Measurements from ENCODE around the gene CDCA4.

The CDCA4 gene

DNA sequence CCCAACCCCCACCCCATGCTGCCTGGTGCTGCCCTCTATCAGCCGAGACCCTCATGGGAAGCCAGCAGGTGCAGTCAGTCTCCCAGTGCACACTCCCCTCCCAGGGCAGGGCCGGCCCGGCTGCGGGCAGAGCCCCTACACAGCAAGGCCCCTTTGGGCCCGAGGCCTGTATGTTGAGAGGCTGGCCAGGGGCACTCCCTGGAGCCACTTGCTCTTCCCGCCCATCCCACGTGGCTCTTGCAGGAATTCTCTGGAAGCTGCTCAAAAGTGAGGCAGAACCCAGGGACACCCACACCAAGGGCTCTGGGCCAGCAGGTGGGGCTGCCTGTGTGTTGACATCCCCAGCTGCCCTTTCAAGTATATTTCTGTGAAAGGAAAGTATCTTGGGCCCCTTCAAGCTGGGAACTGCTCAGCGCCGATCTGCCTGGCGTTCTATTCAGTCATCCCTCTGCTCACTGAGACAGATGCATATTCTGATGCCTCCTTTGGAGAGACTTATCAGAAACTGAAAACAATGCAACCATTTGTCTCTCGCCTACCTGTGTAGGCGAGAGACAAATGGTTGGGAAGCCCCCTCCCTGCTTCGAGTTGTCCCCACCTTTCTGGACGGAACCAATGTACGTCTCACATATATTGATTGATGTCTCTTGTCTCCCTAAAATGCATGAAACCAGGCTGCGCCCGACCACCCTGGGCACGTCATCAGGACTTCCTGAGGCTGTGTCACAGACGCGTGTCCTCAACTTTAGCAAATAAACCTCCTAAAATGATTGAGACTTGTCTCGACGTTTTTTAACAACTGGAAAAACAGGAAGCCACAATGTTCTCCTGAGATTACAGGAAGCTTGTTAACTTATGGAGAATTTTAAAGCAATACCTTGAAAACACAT lies 38.4 kb upstream of the CDCA4 start:
- in situ Hi-C loops (cut with MboI; ENCODE audit: low sequenced_read_pairs): no loop called here

DNA sequence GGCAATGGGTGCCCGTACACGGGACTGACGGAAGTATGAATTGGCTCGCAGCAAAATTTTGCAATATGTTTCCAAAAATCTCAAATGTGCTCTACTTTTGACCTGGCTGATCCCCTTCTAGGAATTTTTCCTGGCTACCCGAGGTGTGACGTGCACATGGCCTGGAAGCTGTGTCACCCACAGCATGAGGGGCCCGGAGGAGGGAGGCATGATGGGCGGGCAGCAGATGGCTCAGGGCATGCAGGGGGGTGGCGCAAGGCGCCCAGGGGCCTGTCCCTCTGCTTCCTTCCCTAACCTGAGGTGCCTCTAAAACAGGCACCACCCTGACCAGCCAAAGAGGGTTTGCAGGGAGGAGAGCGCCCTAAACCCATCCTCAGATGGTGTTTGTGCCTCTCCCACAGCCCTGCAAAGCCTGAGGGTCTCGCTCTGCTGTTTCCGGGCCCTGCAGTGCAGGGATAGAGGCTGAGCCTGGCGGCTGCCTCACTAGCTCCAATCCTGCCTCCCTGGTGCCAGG lies 37.7 kb upstream of the CDCA4 start:
- in situ Hi-C loops (cut with MboI; ENCODE audit: low sequenced_read_pairs): no loop called here

DNA sequence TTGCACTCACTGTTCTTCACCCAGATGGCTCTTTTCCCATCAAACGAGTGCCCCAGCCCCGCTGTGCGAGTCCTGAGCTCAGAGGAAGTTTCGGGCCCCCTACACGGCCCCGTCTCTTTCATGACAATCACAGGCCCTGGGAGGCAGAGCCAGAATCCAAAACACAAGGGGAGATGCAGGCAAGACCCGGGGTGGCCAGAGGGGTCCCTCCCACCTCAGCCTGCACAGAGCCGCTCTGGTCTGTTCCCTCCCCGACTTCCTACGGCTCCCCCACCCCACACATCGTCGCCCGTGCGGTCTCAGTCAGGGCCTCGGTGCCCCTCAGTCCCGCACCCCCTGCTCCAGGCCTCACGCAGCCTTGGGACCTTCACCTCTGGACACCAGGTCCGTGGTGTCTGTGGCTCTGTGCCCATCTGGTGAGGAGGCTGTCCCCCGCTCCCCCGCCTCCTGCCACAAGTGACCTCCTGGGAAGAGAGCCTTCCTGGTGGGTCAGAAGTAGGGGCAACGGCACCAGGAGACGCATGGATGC lies 35.5 kb upstream of the CDCA4 start:
- in situ Hi-C loops (cut with MboI; ENCODE audit: low sequenced_read_pairs): no loop called here

DNA sequence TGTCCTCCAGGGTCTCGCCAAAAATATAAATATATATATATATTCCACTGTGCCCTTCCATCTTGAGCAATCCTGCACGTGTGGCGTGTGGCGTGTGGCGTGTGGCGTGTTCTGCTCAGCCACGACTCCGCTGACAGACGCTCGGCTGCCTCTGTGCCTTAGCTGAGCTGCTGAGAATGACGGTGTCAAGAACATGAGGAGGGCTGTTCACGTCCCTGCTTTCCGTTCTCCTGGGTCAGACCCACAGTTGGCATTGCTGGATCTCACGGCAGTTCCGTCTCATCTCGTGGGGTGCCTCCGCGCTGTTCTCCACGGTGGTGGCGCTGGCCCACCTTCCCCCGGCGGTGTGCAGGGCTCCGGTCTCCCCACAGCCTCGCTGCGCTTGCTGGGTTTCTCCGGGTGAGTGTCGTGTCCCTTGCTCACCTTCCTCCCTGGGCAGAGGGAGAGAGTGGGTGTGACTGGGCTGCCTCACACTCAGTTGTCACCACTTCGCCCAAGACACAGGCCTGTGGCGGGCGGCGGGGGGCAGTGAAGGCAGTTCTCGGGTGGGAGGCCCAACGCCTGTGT lies 34.9 kb upstream of the CDCA4 start:
- in situ Hi-C loops (cut with MboI; ENCODE audit: low sequenced_read_pairs): no loop called here

DNA sequence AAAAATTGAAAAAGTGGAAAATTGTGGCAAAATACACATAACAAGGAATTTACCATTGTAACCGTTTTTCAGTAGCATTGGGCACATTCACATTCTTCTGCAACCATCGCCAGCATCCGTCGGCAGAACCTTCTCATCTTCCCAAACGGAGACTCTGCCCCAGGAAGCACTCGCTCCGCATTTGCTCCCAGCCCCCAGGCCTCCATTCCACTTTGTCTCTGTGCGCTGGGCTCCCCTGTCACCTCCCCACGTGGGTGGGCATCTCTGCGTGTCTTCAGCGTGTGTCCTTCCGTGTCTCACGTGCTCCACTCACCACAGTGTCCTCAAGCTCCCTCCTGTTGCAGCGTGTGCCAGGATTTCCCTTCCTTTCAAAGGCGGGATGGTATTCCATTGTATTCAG lies 34.5 kb upstream of the CDCA4 start:
- in situ Hi-C loops (cut with MboI; ENCODE audit: low sequenced_read_pairs): no loop called here

DNA sequence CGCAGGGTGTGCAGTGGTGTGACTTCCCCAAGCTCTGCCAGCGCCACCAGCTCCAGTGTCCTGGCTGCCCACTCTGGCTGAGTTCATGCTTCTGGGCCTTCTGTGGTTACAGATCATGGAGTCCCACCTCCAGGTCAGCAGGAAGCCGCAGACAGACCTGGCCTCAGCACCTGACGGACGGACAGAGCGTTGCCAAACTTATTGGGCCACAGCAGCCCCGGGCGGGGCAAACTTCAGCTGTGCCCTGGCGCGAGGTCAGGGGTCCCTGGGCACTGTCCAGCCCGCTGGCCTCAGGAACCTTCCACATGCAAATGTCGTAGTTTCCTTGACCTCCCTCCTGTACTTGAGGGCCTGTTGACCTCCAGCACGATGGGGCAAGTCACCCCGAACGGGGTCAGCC lies 33.1 kb upstream of the CDCA4 start:
- in situ Hi-C loops (cut with MboI; ENCODE audit: low sequenced_read_pairs): no loop called here

DNA sequence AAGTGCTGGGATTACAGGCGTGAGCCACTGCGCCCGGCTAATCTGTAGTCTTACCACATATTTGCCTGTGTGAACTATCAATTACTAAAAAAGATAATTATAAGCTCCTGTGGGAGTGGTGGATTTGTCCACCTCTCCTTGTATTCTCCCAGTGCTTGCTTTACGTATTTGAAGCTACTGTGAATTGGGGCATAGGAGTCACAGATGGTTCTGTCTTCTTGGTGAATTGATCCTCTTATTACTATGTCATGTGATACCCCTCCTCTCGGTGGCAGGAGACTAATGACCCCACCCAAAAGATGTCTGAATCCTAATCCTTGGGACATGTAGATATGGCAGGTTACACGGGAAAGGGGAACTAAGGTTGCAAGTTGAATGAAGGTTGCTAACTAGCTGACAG lies 32.5 kb upstream of the CDCA4 start:
- in situ Hi-C loops (cut with MboI; ENCODE audit: low sequenced_read_pairs): no loop called here

DNA sequence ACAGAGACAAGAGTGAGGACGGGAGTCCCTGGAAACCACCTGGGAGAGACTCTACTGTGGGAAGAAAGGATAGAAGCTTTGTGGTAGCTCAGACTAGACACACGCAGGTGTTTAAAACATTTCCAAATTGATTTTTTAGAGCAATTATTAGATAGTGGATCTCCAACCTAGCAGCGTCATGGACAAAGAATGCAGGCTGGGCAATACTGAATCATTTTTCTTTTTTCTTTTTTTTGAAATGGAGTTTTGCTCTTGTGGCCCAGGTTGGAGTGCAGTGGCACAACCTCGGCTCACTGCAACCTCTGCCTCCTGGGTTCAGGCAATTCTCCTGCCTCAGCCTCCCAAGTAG lies 31.2 kb upstream of the CDCA4 start:
- in situ Hi-C loops (cut with MboI; ENCODE audit: low sequenced_read_pairs): no loop called here

DNA sequence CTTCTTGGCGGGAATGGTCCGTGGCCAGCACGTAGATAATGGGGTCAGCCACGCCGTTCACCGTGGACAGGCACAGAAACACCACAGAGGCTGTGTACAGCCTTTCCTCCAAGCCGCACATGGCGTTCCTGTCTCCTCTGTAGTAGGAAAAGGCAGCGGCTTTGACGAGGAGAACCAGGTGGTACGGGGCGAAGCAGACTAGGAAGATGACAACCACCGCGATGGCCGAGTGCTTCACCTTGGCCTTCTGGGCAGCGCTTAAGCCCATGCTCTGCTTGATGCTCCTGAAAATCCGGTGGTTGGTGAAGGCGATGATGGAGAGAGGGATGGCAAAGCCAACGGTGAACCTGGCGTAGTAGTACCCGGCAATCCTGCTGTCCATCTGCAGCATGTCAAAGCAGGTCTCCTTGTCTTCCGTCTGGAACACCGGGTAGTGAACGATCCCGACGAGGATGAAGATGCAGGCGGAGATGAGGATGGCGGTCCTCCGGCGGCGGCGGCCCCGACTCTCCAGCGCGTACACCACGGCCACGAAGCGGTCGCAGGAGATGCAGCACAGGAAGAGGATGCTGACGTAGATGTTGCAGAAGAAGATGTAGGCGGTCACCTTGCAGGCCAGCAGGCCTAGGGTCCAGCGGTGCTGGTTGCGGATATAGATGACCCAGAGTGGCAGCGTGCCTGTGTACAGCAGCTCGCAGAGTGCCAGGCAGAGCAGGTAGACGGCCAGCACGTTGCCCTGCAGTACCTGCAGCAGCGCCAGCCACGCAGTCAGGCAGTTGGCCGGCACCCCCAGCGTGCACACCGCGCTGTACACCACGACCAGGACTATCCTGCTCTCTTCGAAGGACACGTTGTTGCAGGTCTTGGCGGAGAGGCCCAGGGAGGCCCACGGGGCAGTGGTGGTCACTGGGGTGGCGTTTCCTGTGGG lies 30.6 kb upstream of the CDCA4 start:
- in situ Hi-C loops (cut with MboI; ENCODE audit: low sequenced_read_pairs): no loop called here

DNA sequence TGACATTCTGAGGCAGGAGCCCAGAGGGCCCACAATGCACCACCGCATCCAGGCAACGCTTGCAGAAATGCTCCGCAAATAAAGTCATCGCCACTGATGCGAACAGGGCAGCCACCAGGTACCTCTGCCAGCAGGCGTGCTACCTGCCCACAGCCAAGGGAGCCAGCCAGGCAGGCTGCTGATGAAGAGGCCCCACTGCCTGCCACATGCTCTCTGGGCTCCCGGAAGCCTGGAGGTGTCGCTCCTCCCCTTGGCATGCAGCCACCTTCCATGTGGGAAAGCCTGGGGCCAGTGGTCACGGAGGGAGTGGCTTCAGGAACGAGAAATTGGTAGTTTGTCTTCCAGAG lies 29.6 kb upstream of the CDCA4 start:
- in situ Hi-C loops (cut with MboI; ENCODE audit: low sequenced_read_pairs): no loop called here

DNA sequence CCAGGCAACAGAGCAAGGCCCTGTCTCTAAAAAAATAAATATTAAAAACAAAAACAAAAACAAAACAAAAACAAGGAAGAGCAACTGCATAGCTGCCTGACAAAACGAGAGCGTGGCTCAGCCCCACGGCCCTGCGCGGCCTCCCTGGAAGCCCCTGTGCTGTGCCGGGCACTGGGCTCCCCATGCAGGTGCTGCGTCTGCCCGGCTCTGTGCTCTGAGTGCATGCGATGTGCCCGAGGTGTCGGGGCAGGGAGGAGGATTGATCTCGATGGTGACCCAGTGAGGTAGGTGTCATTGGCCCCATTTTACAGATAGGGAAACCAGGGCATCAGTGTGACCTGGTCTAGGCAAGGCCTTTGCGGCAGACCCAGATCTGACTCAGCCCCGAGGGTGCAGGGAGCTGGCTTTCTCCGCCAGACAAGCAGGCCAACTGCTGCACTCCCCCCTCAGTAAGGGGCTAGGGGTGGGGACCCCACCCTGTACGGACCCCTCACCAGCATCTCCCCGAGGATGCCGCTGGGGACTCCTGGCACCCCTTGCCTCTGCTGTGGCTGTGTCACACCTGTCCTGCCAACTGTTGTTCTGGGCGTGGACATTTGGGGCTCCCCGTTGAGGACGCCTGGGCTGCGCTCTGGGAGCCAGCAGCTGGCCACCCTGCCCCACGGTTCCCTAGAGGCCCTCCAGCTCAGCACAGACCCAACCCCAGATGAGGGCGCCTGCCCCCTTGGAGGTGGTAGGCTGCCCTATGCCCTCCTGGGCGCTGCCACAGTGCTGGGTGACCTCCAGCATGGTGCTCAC lies 29.1 kb upstream of the CDCA4 start:
- in situ Hi-C loops (cut with MboI; ENCODE audit: low sequenced_read_pairs): no loop called here

DNA sequence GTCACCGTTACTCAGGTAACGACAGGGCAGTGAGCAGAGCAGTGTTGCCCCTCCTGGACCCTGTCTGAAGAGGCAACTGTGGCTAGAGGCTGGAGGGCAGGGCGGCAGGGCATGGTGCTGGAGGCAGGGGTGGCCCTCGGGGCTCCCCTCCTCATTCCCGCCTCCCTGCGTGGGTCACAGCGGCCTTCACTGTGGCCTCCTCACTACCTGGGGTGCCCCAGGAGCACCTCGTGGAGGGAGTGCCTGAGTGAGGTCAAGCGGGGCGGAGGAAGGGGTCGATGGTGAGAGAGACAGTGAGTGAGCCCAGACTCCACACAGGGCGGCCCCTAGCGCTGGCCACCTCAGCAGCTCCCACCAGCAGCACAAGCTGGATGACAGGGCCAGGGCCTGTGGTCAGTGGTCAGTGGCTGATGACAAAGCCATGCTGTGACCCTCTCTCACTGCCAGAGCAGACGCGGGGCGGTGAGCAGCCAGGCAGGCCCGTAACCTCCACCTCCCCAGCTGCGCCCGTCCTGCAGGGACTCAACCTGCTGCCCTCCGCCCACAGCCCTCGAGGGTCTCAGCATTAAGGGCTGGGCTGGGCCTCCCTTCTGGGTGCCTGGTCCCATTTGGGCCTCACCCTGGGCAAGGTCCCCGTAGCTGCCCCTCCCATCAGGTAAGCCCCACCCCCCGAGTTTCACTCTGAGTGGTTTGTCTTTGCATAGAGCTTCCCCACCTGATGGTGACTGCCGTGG lies 26.6 kb upstream of the CDCA4 start:
- in situ Hi-C loops (cut with MboI; ENCODE audit: low sequenced_read_pairs): no loop called here

DNA sequence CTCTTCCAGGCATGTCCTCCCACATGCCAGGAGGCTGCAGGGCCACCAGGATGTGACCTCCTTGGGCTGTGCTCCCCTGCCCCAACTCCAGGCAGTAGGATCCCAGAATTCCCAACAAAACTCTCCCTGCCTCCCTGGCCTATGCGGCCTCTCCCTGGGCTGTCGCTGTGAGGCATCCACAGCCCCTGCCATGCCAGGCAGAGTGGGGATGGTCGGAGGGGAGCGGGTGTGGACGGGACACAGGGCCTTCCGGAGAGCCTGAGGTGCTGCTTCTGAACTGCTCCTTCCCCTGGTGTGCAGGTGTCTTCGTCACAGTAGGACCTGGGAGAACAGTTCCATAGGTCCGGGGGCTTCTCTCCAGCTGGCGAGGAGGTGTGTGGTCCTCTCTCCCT lies 26.0 kb upstream of the CDCA4 start:
- in situ Hi-C loops (cut with MboI; ENCODE audit: low sequenced_read_pairs): no loop called here

DNA sequence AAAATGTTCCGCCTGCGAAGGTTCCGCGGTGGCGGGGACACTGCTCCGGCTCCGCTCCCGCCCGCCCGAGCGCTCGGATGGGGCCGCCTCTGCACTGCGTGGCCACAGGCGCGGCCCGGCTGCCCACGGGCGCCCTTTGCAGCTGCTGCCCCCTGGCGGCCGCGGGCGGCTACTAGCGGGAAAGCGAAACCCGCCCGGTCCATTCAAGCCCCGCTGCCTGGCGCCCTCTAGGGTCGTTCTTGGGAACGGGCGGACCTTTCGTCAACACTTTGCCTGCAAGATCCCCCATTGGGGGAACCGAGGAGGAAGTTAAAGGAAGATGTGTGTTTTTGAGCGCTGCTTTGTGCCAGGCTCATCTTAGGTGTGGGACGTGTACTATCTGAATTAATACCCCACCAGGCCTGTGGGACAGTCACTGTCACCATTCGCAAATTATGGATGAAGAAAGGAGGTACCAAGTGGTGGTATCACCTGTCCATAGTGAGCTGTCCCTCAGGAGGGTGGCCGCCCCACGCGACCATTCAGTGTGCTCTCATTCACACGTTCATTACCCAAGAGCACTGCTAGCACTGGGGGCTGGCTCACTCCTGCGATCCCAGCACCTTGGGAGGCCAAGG lies 24.9 kb upstream of the CDCA4 start:
- in situ Hi-C loops (cut with MboI; ENCODE audit: low sequenced_read_pairs): no loop called here

DNA sequence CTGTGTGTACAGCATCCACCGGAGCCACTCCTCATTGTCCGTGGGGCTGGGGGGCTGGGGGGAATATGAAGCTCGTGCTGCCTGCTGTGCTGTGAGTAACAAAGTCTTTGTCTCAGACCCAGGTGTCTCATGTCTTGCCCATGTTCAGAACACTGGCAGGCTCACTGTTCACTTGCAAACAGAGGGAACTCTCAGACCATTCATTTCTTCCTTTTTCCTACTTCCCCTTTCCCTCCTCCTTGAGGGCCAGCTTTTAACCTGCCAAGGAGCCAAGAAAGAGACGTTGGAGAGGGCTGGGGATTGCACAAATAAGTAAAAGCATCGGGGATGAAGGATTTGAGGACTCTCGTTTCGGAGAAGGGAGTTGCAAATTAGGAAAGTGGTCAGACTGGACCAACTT lies 22.8 kb upstream of the CDCA4 start:
- in situ Hi-C loops (cut with MboI; ENCODE audit: low sequenced_read_pairs): no loop called here

DNA sequence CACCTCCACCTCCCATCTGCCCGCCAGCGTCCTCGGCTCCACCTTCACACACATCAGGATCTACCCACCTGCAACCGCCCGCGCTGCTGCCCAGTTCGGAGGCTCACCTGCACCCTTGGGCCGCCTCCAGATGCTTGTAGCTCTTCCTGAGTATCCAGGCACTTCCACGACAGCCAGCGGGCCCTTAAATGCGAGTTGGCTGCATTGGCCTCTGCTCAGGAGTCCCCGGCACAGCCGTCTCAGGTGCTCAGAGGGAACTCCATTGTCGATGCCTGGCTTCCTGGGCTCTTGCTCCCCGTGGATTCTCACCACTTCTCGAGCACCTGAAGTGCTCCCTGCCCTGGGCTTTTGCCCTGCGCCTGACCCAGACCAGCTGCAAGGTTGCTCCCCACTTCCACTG lies 21.9 kb upstream of the CDCA4 start:
- in situ Hi-C loops (cut with MboI; ENCODE audit: low sequenced_read_pairs): no loop called here

DNA sequence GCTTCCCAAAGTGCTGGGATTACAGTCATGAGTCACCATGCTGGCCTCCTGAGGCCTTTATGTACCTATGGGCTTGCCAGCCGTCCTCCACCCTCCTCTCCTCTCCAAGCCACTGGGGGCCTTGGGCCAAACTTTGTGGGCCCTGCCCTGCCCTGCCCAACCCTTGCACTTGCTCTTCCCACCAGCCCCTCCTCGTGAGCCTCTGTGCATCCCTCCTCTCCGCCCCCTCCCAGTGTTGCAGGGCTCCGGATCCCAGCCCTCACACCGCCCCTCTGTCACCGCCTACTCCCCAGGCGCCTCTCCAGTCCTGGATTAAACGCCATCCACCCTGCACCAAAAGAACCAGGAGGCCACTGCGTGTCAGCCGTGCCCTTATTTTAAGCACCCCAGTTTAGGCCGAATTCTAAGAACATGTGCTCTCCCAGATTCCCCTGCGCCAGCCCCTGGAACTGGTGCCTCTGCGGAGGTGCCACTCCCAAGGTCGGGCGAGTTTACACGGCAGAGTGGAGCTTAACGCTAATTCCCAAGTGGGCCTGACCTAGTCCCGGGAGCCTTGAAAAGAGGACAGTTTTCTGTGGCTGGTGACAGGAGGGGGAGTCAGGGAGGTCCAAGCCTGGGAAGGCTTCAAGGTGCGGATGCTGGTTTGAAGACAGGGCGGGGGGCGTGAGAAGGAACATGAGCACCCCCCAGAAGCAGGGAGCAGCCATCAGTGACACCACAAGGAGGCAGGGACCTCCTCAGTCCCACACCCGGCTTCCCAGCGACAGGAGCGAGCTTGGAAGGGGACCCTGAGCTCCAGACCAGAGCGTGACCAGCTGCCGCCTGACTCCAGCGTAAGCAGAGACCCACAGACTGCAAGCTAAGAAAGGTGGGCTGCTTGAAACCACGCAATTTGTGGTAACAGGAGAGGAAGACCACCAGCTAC lies 21.2 kb upstream of the CDCA4 start:
- in situ Hi-C loops (cut with MboI; ENCODE audit: low sequenced_read_pairs): no loop called here

DNA sequence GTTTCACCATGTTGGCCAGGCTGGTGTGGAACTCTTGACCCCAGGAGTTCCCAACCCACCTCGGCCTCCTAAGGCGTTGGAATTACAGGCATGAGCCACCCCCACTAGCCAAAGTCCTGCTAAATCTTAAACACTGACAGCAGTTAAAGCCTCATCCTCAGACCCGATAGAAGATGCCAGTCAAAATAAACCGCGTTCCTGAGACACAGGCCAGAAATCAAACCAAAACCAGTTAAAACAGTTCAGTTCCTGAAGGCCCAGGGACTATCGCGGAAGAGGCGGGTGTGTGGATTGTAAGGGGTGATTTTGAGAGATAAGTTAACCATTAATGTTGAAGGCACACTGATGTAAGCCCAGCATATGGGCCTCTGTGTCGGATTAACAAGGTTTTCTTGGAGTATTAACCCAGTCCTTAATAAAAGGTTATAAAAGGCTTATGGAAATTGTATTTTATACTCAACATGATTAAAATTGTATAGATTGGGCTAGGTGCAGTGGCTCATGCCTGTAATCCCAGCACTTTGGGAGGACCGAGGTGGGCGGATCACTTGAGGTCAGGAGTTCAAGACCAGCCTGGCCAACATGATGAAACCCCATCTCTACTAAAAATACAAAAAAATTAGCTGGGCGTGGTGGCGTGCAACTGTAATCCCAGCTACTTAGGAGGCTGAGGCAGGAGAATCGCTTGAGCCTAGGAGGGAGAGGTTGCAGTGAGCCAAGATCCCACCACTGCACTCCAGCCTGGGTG lies 18.7 kb upstream of the CDCA4 start:
- in situ Hi-C loops (cut with MboI; ENCODE audit: low sequenced_read_pairs): no loop called here

Data from HL-60/S4 treated with retinoic acid at 250 ng/mL for 4 days and 3 days (cell line).